RWPE1 (cell line): ENCODE results near the gene OMG.
A peak's percentile ranks its signal among the peaks of the same experiment; 100 is the strongest.

Source experiments
- CTCF ChIA-PET: fragments of 350-600 bp; sonication (Branson Sonifier 250); formaldehyde crosslinking; extraction: SDS; loops from one replicate; lab custom pipeline; 2021; lab: Yijun Ruan, JAX
- POLR2A ChIA-PET: fragments of 400-600 bp; formaldehyde crosslinking; extraction: SDS; loops from one replicate; lab custom pipeline; 2020; ENCODE audit warnings: antibody characterized with exemption; ENCODE audit not compliant: low non-redundant PET; lab: Yijun Ruan, JAX
- DNase-seq: peaks from one replicate; pipeline ENCODE4 v3.0.0; 2012; ENCODE audit warnings: low spot score
- H3K27ac ChIP-seq: fragments of 450-650 bp; 2 replicates; pipeline ENCODE4 v1.5.1; 2017
- TF ChIP-seq, protein P1 (sequence below): fragments of 450-650 bp; conservative IDR thresholded peaks from 2 replicates; pipeline ENCODE4 v1.5.1; 2017; ENCODE audit warnings: low read depth, mild to moderate bottlenecking

The OMG gene

GRCh38 chr17:31249835-31250141, 47.3 kb downstream of the OMG start:
- DNase-seq, result no peak
- ChIA-PET POLR2A (no interaction called here), CTCF (interaction anchor here (0.9 kb wide), 1 partner anchor 53 kb away, joined by 3 read pairs; no protein-coding TSS in a partner anchor)
- TF ChIP-seq, protein P1, sequence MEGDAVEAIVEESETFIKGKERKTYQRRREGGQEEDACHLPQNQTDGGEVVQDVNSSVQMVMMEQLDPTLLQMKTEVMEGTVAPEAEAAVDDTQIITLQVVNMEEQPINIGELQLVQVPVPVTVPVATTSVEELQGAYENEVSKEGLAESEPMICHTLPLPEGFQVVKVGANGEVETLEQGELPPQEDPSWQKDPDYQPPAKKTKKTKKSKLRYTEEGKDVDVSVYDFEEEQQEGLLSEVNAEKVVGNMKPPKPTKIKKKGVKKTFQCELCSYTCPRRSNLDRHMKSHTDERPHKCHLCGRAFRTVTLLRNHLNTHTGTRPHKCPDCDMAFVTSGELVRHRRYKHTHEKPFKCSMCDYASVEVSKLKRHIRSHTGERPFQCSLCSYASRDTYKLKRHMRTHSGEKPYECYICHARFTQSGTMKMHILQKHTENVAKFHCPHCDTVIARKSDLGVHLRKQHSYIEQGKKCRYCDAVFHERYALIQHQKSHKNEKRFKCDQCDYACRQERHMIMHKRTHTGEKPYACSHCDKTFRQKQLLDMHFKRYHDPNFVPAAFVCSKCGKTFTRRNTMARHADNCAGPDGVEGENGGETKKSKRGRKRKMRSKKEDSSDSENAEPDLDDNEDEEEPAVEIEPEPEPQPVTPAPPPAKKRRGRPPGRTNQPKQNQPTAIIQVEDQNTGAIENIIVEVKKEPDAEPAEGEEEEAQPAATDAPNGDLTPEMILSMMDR, result no peak
- no peak overlapping the region for H3K27ac ChIP-seq

GRCh38 chr17:31248986-31249834, 47.8 kb downstream of the OMG start:
- POLR2A ChIA-PET, result no interaction called here
- TF ChIP-seq, protein P1, result no peak
- CTCF ChIA-PET, result interaction anchor here (0.9 kb wide), 1 partner anchor 53 kb away, joined by 3 read pairs; no protein-coding TSS in a partner anchor
- peak; percentile 28 for DNase-seq
- no peak overlapping the region for H3K27ac ChIP-seq
